ENCODE data around the gene UQCRHL. TPM values are rescaled to one million over a fixed set of nuclear protein-coding genes. Genes with fewer than 3 reads are reported as not detected.

Gene UQCRHL
- total RNA-seq, 1 experiment from 2014 or later = 4.9 TPM

Other genes starting within 250 kb of the UQCRHL start
- 2.7 and 2.9 TPM in 2 replicates for gene AGMAT, start 222.6 kb downstream of the UQCRHL start, total RNA-seq (2021)
- gene DDI2, start 190.2 kb downstream of the UQCRHL start, total RNA-seq (2021) = 36.1 and 38.0 TPM in 2 replicates
- 45.9 and 51.8 TPM in 2 replicates for gene PLEKHM2, start 123.3 kb downstream of the UQCRHL start, total RNA-seq (2021)
- 1.4 and 1.7 TPM in 2 replicates for gene SLC25A34, start 71.4 kb downstream of the UQCRHL start, total RNA-seq (2021)
- gene TMEM82, start 65.2 kb downstream of the UQCRHL start, total RNA-seq (2021) = not detected in 2 replicates
- gene FBLIM1, start 48.9 kb downstream of the UQCRHL start, total RNA-seq (2021) = 57.2 and 114 TPM in 2 replicates
- gene SPEN, start 40.1 kb upstream of the UQCRHL start, total RNA-seq (2021) = 44.9 and 46.8 TPM in 2 replicates
- gene ZBTB17, start 168.5 kb upstream of the UQCRHL start, total RNA-seq (2021) = 17.4 and 24.2 TPM in 2 replicates
- not detected in 2 replicates for gene SRARP, start 196.6 kb upstream of the UQCRHL start, total RNA-seq (2021)
- gene HSPB7, start 210.4 kb upstream of the UQCRHL start, total RNA-seq (2021) = not detected in 2 replicates
- 1.0 and 1.1 TPM in 2 replicates for gene CLCNKA, start 214.4 kb upstream of the UQCRHL start, total RNA-seq (2021)
- gene CLCNKB, start 236.1 kb upstream of the UQCRHL start, total RNA-seq (2021) = 1.1 and 1.9 TPM in 2 replicates